Fibroblast of skin of right quadriceps (primary cell): ENCODE results near the gene LAPTM5.
"Not testable (repeated sequence)": the region's sequence is repeated elsewhere in the genome, so short reads cannot be mapped to it uniquely, and the experiment has no call there.

Experiments
- DNase-seq: peaks from one replicate; pipeline ENCODE4 v3.0.0-alpha.2; 2013

Gene LAPTM5

GRCh38 chr1:30757352-30758120, at the start of gene LAPTM5:
Gene LAPTM5 (minus strand): TSS chr1:30757774. CDS start chr1:30757745, 29 bp downstream.
- DNase-seq = no peak

GRCh38 chr1:30806381-30807317, 49.1 kb upstream of the LAPTM5 start:
- no peak for DNase-seq

GRCh38 chr1:30805304-30806003, 47.9 kb upstream of the LAPTM5 start:
- no peak for DNase-seq

GRCh38 chr1:30804822-30805221, 47.2 kb upstream of the LAPTM5 start:
- DNase-seq = no peak

GRCh38 chr1:30804352-30804751, 46.8 kb upstream of the LAPTM5 start:
- DNase-seq = no peak

- DNase-seq = no peak
These were observed 46.0 kb upstream of the LAPTM5 start for GRCh38 chr1:30803562-30803961.

GRCh38 chr1:30801771-30802198, 44.2 kb upstream of the LAPTM5 start:
- DNase-seq = peak; percentile 58

GRCh38 chr1:30799233-30799511, 41.6 kb upstream of the LAPTM5 start:
- DNase-seq = no peak

GRCh38 chr1:30798389-30799232, 41.0 kb upstream of the LAPTM5 start:
- no peak for DNase-seq

- DNase-seq = no peak
These were observed 37.5 kb upstream of the LAPTM5 start for GRCh38 chr1:30795026-30795425.

- no peak for DNase-seq
These were observed 36.7 kb upstream of the LAPTM5 start for GRCh38 chr1:30794260-30794659.

- DNase-seq = no peak
These were observed 35.6 kb upstream of the LAPTM5 start for GRCh38 chr1:30793209-30793608.

GRCh38 chr1:30791868-30792267, 34.3 kb upstream of the LAPTM5 start:
- DNase-seq = no peak

GRCh38 chr1:30790850-30791778, 33.5 kb upstream of the LAPTM5 start:
- DNase-seq = no peak

- not testable (repeated sequence) for DNase-seq
These were observed 32.6 kb upstream of the LAPTM5 start for GRCh38 chr1:30790256-30790525.

GRCh38 chr1:30789388-30790255, 32.0 kb upstream of the LAPTM5 start:
- no peak for DNase-seq

- no peak for DNase-seq
These were observed 31.2 kb upstream of the LAPTM5 start for GRCh38 chr1:30788580-30789387.

GRCh38 chr1:30787856-30788495, 30.4 kb upstream of the LAPTM5 start:
- DNase-seq = no peak

GRCh38 chr1:30787266-30787665, 29.7 kb upstream of the LAPTM5 start:
- DNase-seq = no peak
